HG03558 (cell line): ENCODE data around the gene AKNAD1.

Experiments
- ATAC-seq: cut with Tn5 transposase; IDR thresholded peaks from one replicate; pipeline ENCODE4 v1.9.1; 2021; ENCODE audit warnings: moderate number of reproducible peaks; ENCODE audit not compliant: unreplicated experiment; ENCODE audit errors: extremely low read depth

The AKNAD1 gene

DNA sequence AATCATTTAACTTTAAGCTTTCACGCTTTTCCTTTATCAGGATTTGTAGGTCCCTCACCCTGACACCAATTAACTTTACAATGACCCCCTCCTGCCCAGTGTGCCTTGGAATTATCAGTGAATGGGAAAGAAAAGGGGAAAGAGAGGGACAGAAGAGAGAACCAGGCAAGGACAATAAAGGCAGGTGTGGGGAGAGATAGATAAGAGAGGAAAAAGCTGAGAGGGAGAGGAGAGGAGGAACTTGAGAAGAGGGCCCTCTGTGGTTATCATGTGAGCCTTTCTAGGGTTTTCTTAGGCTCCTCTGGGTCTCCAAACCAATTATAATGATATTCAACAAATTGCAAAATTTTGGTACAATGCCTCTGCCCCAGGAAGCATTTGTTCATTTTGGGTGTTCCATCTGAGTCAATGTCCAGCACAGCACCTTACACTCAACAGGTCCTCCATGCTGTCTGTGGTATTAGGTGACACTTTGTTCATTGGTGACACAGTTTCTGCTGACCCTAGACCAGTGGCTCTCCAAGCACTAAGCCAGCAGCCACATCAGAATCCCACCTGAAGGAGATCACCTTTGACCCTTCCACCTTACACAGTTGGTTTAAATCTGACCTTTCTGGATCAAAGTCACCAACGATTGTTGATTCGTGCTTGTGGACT, 14.2 kb downstream of the AKNAD1 start:
- ATAC-seq, result no peak

DNA sequence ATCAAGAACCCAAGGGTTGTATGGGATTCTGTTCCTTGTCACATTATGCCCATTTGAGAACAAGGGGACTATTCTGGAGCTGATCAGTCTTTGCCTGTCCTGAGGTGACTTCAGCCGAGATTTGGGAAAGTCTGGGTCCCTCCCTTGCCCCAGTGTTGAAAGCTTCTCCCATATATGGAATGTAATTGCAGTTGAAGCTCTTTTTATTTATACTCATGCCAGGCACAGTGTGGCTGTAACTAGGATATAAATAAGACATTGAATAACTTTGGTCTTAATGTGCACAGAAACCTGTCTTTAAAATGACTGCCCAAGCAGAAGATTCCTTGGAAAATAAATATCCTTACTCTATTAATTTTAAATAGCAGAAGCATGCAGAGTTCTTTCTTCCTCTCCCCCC, 15.2 kb downstream of the AKNAD1 start:
- no peak for ATAC-seq

DNA sequence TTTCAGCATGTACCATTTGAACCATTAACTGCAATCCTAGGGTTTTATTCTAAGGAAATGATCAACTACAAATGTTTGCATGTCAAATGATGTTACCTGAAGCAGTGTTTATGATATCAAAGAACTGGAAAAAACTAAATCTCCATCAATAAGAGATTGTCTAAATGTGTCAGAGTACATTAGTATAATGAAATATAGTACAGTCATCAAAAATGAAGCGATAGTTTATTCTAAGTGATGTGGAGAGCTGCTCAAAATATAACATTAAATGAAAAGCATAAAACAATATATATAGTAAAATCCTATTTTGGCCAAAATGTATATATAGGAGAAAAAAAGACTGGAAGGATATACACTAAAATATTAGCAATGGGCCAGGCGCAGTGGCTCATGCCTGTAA, 24.0 kb downstream of the AKNAD1 start:
- ATAC-seq, result no peak

DNA sequence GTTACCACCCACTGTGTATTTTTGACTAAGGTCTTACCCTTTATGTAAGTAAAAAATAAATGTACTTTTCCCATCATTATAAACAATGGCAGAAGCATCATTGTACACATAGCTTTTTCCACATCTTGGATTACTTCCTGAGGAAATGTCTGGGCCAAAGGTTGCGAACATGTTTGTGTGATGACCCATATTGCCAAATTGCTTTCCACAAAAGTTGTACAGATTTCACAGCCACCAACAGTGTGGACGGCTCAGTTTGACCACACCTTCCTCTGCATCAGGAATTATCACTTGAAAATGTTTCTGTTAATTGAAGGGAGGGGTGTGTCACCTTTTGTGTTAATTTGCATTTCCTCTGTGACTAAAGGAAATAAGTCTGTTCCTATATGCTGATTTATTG, 25.7 kb downstream of the AKNAD1 start:
- no peak for ATAC-seq

DNA sequence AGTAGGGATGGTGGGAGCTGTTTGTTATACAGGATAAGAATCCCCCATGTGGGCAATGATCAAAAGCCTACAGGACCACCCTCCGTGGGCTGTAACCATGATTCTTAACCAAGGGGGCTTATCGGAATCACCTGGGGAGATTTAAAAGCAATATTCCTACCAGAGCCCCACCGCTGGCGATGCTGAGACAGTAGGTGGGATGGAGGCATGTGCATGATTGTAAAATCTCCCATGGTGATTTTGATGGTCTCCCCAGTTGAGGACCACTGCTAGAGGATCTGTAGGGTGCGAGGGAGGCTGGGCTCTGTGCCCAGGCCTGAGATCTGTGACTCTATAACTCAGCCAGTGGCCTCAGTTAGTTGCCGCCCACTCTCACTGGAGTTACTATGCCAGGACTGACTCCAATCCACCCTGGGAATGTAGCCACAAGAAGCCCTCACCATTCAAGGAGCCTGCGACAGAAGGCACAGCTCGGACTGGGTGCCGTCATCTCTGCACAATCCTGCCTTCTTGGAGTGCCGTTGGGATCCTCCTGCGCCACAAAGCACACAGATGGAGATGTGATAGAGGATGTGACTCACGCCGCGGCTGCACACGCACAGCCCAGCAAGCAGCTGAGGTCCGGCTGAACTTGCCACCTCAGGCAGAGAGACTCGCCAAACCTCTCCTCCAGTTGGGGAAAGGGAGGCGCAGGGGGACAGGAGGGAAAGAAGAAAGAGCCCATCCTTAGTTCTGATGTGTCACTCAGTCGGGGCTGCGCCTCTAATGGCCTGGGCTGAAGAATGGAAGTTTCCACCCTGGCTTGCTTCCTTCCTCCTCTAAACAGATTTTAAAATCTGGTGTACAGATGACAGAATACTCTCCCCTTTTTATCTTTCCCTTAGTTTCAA, 26.5 kb downstream of the AKNAD1 start:
- ATAC-seq, result no peak

DNA sequence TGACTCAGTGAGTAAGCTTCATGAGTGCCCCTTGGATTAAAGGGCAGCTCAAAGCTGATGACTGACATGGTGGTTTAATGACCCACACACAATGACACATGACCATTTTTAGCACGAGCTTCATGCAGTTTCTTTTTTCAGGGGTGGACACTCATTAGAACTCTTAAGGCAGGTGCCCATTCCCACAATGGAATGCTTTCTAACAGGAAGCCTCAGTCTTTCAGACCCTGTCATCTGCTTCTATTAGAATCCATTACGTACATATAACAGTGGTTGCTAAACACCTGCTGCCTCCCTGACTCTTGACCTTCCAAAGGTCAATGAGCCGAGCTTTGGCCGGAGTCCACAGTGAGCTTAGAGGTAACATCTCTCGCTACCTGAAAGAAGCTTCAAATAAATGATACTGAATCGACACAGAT, 27.4 kb downstream of the AKNAD1 start:
- no peak for ATAC-seq

DNA sequence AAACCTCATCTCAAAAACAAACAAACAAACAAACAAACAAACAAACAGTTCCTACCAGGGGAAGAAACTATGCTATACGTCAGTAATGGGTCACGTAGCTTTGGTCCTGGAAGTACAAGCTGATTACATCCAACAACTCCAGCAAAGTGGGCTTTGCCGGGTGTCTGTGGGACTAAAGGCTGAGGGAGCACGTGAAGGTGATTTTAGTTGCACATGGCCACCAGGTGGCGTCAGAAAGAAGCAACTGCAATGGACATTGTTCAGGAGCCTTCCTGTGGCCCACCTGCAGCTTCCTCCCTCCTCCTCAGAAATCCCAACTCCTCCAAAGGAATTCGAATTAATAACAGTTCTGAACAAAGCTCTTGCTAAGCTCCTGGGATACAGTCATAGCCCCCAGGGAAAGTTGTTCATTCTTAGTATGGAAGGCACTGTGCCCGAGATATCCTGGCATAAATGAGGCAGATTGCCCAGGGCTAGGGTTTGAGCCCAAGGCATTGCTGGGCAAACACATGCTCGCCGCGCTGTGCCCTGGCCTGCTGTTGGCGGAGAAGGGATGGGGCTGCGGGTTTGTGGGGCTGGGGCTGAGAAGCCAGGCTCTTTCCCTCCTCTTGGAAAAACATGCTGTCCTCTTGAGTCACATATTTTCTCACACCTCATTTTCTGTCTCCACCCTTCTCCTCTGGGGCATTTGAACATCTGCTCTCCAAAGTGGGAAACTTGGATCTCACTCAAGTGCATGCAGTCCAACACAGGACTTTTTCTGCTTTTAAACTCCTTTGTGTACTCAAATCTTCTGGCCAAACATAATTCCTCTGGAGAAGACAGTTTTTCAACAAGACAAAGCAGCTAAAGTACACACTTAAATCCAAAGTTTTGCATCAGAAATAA, 28.6 kb downstream of the AKNAD1 start:
- ATAC-seq, result no peak

DNA sequence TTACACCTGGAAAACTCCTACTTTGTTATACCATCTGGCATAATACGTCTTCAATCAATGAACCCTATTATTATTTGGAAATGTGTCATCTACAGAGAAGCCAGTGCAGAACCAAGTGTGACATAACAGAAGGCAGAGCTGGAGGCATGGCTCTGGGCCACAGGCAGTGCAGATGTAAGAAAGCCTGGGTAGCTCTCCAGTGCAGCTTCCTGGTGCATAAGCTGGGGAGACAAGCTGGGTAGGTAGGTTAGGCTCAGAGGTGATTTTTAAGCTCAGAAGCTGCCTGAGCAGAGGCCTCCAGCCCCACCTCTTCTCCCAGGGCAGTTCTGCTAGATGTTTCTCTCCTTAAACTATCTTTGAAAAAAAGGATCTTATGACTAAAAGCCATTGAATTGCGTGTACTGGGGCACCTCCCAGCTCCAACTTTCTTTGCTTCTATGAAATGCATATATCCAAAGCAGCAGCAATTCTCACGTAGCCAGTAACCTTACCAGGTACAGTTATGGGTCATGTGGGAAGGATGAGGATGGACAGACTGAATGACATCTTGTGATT, 30.7 kb downstream of the AKNAD1 start:
- ATAC-seq, result no peak

DNA sequence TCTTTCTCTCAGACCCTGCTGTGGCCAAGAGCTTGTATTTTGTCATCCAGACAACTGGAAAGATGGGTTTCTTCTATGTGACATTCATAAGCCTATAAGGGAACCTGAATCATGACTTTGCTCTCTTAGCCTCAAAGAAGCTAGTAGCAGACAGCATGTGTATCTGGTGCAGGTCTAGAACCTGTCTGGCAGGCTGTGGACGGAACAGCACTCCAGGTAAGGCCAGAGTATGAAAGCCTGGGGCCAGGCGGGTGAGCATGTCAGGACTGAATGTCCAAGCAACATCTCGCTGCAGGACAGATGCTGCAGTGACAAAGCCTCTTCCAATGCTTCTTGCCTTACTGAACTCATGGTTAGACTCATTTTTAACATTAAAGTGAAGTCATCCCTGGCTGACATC, 32.8 kb downstream of the AKNAD1 start:
- ATAC-seq, result no peak

DNA sequence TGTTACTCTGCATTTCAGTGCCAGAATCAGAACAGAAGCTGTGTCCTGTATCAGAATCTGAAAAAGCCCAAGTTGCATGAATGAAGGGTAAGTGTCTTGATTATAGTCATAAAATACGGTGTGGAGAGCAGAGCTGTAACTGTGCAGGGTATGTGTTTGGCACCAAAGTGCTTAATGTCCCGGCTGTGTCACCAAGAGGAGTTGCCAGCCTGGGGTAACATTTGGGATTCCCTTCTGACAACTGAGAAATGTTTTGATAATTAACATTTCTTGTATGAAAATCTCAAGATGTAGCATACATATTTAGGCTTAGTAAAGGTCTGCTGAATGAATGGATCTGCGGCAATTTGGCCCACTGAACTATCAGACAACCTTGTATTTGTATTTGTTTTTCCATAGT, 33.3 kb downstream of the AKNAD1 start:
- ATAC-seq, result no peak

DNA sequence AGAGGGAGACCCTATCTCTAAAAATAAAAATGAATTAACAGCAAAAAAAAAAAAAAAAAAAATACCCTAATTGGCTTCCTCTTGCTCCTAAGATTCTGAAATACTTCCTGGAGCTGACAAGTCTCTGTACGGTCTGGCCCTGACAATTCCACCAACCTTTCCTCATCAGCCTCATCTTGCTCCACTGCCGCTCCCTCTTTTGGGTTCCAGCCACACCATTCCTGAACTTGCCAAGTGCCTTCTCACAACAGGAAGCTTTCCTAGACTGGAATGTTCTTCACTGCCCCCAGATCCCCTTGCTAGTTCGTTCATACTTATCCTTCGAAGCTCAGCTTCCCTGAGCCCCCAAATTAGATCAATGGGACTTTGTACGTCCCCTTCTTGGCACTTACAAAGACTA, 37.0 kb downstream of the AKNAD1 start:
- ATAC-seq, result no peak

DNA sequence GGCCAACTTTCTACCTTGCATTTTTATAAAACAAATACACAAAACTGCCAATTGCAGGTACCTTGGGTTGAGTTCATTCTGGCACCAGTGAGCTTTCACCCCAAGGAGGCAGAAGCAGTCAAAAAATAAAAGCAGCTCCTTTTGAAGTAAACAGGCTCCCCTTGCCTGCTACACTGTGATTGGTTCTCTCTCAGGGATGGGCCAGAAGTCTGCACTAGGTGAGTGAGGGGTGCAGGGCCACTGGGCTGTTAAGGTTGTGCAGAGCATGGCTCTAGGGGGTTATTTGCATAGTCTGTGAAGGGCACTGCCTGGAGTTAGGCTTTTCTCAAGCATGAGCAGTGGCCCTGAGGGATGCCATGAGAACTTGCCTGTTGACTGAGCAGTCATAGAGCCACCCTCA, 39.1 kb downstream of the AKNAD1 start:
- no peak for ATAC-seq

DNA sequence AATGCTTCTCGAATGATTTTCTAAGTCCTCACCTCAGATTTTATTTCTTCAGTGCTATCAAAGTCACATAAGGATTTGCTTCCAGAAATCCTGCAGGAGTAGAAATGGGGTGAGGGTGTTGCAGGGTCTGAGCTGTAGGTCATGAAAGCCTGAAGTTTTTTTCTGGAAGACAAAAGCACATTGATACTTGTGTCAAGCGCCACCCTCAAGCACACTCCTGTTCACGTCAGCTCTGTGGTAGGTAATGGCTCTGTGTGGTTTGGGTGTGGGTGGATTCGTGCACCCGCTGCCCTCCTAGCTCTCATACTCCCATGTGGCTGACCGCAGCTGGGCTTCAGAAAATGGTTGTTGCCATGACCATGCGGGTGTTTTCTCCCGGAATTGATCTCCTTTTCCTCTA, 39.9 kb downstream of the AKNAD1 start:
- no peak for ATAC-seq

DNA sequence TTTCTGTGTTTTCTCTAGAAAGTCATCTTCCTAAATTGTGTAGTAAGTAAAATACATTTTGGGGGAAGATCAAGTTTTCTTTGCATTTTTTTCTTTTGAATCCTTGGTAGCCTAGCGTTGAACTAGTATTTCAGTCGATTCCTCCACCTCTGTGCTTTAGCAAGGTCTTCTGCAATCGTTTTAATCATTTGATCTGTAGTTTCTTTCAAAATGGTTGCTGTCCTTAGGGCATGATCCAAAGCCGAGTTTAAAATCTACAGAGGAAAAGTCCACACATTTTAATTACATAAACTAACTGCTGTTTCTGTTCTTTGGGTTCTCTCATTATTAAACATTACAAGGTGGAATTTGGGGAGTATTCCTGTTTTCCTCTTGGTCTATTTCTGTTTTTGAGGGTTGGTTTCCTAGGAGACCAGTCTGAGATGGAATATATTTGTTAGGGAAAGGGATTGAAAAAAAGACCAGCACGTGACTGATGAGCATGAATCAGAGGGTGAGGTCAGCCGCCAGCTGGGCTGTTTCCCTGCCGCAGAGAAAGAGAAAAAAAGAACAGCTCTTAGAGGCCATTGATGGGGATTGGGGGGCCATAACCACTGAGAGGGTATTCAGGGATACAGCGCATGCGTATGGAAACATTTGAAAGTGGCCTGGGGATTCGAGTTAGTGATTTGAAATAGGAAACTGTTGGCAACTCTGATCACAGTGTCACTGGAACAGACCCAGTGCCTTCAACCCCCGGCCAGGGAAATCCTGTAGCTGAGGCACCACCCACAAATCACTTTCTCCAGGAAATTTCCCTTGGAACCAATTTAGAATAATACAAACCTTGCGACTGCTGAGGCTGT, 40.6 kb downstream of the AKNAD1 start:
- no peak for ATAC-seq

DNA sequence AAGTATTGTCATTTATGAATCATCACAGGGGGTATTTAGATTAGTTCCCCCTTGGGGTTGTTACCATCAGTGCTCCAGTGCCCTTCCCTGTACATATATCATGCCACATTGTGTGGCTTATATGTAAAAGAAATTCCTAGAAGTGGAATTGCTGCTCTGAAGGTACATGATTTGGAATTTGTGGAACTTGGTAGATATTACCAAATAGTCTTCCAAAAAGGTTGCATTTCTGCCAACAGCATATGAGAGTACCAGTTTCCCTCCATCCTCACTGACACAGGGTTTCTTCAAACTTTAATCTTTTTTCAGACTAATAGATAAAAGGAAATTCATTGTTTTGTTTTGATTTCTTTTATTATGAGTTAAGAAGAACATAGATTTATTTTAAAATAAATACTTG, 41.3 kb downstream of the AKNAD1 start:
- ATAC-seq, result no peak

DNA sequence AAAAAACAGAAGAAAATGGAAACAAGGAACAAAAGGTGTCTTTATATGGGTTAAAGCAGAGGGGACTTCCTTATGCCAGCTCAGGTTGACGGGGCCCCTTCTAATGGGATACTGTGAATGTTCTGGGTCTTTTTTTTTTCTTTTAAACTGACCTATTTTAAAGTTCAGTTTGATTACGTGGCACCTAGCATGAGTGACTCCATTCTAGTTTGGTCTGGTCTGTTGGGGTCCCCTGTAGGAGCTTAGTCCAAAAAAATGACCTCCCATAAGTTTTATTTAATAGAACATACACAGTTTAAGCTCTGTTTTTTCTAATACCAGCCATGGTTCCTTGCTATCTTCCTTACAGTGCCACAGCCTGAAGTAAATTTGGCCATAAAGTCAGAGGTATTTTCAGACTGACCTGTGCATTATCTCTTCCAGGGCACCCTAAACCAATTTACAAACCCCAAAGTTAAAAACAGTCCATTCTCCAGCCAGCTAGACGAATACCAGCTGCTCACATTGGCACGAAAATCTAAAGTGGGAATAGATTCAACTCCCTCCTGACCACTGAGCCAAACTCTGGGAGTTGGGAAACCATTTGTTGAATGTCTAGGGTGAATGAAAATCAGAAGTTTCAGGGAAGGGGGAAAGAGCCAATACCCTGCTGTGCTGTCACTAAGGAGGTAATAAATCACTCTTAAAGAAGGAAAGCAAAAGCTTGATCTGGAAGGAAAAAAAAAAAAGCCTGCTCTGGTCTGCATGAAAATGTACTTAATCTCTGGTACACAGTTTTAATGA, 42.4 kb downstream of the AKNAD1 start:
- no peak for ATAC-seq

DNA sequence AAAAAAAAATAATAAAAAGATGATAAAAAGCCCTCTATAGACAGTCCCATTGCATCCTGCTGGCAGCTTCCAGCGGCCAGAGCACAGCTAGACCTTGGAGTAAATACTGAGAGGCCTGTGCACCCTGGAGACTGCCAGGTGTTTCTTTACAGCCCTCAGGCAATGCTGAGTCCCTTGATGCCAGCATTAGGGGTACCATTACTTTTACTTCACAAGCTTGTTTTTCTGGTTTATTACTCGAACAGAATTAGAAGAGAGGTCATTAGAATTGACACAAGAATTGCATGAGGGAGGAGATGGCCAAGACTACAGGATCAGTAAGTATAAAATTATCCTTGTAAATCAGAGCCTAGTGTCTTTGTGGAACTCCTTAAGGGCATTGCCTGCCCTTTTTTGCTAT, 43.6 kb downstream of the AKNAD1 start:
- no peak for ATAC-seq

DNA sequence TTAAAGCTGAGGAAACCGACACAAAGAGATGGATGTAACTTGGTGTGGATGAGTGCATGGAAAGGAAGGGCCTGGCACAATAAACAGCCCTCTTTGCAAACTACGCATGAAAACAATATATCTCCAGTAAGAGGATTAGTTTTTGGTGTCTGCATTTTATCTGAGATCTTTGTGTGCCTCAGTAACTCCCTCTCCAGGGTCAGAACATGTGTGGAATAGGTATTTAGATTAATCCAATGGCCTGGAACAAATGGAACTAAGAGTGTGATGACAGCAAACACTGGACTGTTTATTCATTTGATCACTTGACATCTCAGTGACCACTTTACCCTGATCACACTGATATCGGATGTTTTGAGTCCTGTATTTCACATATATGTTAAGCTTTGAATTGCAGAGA, 45.3 kb downstream of the AKNAD1 start:
- no peak for ATAC-seq

DNA sequence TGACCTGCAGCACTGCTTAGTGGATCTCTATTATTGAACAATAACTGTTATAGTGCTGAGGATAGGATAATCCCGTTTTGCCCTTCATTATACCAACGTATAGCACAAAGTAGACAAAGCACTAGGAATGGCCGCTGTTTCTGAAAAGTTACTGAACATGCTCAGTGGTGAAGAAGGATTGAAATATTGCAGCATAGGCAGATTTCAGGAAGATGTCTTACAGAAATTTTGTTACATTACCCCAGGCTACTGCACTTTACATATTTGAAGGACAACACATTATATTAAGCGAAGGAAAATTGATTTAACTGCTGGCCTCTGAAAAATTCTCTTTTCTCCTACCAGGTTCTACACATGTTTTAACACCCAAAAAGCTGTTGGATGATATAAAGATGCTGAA, 48.5 kb downstream of the AKNAD1 start:
- no peak for ATAC-seq
